Fibroblast of villous mesenchyme (primary cell): ENCODE results near the gene WDR86. TPM values are rescaled to one million over a fixed set of nuclear protein-coding genes. Genes with fewer than 3 reads are reported as not detected.

Experiments used
- DNase-seq: peaks from one replicate; pipeline ENCODE4 v3.0.0-alpha.2; 2010; ENCODE audit warnings: low read depth
- H3K4me3 ChIP-seq: 2 replicates; pipeline ENCODE4 v1.5.1; 2011; ENCODE audit warnings: low read depth, mild to moderate bottlenecking, low read length
- CTCF ChIP-seq: IDR thresholded peaks from 2 replicates; pipeline ENCODE4 v1.5.1; 2012; ENCODE audit warnings: low read depth, mild to moderate bottlenecking, low read length; ENCODE audit not compliant: insufficient read depth
- total RNA-seq: library from RNA; depleted of rRNA; stranded (reverse); fragments of >200 nt; gene quantifications from 2 replicates; pipeline ENCODE4 v1.2.3, GENCODE V29; 2012

Gene WDR86
- total RNA-seq, 1 donor = 1.3 TPM

GRCh38 chr7:151412318-151412717 lies 2.5 kb upstream of the WDR86 start:
- DNase-seq = no peak
- no peak overlapping the region for H3K4me3 ChIP-seq
- no peak for TF ChIP-seq CTCF

- peak; percentile 2 for TF ChIP-seq CTCF
- no peak for DNase-seq
- no peak overlapping the region for H3K4me3 ChIP-seq
These were observed 1.7 kb upstream of the WDR86 start for GRCh38 chr7:151411551-151411950.

- no peak for TF ChIP-seq CTCF
- peak; percentile 62 for DNase-seq
These were observed 860 bp upstream of the WDR86 start for GRCh38 chr7:151410405-151411390.

GRCh38 chr7:151408839-151409666 lies 785 bp downstream of the WDR86 start:
- TF ChIP-seq CTCF = no peak

More at GRCh38 chr7:151410405-151411390, 860 bp upstream of the WDR86 start:
- H3K4me3 ChIP-seq = peak overlapping the region; percentile 76

GRCh38 chr7:151408498-151408838 lies 1.4 kb downstream of the WDR86 start:
- TF ChIP-seq CTCF = no peak
- DNase-seq = no peak
- H3K4me3 ChIP-seq = peak overlapping the region; percentile 76

More at GRCh38 chr7:151408839-151409666, 785 bp downstream of the WDR86 start:
- DNase-seq = peak; percentile 75
- H3K4me3 ChIP-seq = peak overlapping the region; percentile 76

GRCh38 chr7:151406886-151407583 lies 2.8 kb downstream of the WDR86 start:
- no peak for DNase-seq
- H3K4me3 ChIP-seq = peak overlapping the region; percentile 6
- no peak for TF ChIP-seq CTCF
